PC-9 (cell line): Measurements from ENCODE around the gene DGCR2.

Experiments
- EZH2 ChIP-seq: fragments of 200-600 bp; sonication (generic); IDR thresholded peaks from 2 replicates; pipeline ENCODE4 v1.8.0; 2017; ENCODE audit warnings: antibody characterized with exemption, low read depth
- TF ChIP-seq, protein P1 (sequence below): fragments of 200-600 bp; sonication (generic); conservative IDR thresholded peaks from 2 replicates; pipeline ENCODE4 v1.6.1; 2017; ENCODE audit warnings: mixed run types, antibody characterized with exemption, mild to moderate bottlenecking, moderate library complexity

DNA sequence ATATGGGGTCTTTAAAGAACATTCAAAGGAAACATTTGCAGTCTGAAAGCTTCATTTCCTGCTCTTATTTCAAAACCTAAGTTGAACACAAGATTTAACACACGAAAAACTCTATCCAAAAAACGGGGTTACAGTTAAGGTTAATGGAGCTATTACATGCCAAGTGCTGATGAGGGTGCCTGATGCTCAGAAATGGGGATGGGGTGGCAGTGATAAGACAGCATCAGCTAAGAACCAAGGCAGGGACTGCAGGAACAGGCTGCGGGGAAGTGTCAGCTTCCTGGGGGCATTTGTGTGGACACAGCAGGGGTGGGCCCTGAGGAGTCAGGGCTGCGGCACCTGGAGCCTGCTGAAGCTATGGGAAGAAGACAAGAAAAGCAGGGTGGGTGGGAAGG is 12.2 kb downstream of the DGCR2 start:
- TF ChIP-seq, protein P1, sequence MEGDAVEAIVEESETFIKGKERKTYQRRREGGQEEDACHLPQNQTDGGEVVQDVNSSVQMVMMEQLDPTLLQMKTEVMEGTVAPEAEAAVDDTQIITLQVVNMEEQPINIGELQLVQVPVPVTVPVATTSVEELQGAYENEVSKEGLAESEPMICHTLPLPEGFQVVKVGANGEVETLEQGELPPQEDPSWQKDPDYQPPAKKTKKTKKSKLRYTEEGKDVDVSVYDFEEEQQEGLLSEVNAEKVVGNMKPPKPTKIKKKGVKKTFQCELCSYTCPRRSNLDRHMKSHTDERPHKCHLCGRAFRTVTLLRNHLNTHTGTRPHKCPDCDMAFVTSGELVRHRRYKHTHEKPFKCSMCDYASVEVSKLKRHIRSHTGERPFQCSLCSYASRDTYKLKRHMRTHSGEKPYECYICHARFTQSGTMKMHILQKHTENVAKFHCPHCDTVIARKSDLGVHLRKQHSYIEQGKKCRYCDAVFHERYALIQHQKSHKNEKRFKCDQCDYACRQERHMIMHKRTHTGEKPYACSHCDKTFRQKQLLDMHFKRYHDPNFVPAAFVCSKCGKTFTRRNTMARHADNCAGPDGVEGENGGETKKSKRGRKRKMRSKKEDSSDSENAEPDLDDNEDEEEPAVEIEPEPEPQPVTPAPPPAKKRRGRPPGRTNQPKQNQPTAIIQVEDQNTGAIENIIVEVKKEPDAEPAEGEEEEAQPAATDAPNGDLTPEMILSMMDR: no peak
- no peak for TF ChIP-seq EZH2
